H9 (cell line): Measurements from ENCODE around the gene OR10H5. TPM values are rescaled to one million over a fixed set of nuclear protein-coding genes. Genes with fewer than 3 reads are reported as not detected.

ENCODE experiments used
- DNase-seq: peaks from one replicate; pipeline ENCODE4 v3.0.0-alpha.2; 2017
- H2AFZ ChIP-seq: one replicate; pipeline ENCODE4 v1.6.1; 2013; ENCODE audit warnings: mild to moderate bottlenecking, low read length, control low read depth, moderate library complexity
- H2AK5ac ChIP-seq: 2 replicates; pipeline ENCODE4 v1.6.1; 2013; ENCODE audit warnings: low read length, control low read depth, mixed read lengths; ENCODE audit not compliant: insufficient read length
- H2BK120ac ChIP-seq: one replicate; pipeline ENCODE4 v1.6.1; 2013; ENCODE audit warnings: low read depth, mild to moderate bottlenecking, low read length, control low read depth, inconsistent platforms; ENCODE audit not compliant: poor library complexity, severe bottlenecking
- H2BK12ac ChIP-seq: 2 replicates; pipeline ENCODE4 v1.6.1; 2013; ENCODE audit warnings: low read length, control low read depth, mixed read lengths, low read depth; ENCODE audit not compliant: insufficient read length
- H2BK15ac ChIP-seq: 2 replicates; pipeline ENCODE4 v1.6.1; 2013; ENCODE audit warnings: low read depth, low read length, control low read depth
- H2BK20ac ChIP-seq: one replicate; pipeline ENCODE4 v1.6.1; 2013; ENCODE audit warnings: low read depth, mild to moderate bottlenecking, low read length, control low read depth, inconsistent platforms; ENCODE audit not compliant: poor library complexity, severe bottlenecking
- H2BK5ac ChIP-seq: 2 replicates; pipeline ENCODE4 v1.6.1; 2013; ENCODE audit warnings: low read length, control low read depth, mixed read lengths; ENCODE audit not compliant: insufficient read length
- H3K14ac ChIP-seq: 2 replicates; pipeline ENCODE4 v1.6.1; 2013; ENCODE audit warnings: low read length, control low read depth; ENCODE audit not compliant: insufficient read depth
- H3K18ac ChIP-seq: 2 replicates; pipeline ENCODE4 v1.6.1; 2013; ENCODE audit warnings: low read depth, mild to moderate bottlenecking, mixed read lengths, low read length, control low read depth; ENCODE audit not compliant: insufficient read length
- H3K23ac ChIP-seq: 2 replicates; pipeline ENCODE4 v1.6.1; 2013; ENCODE audit warnings: low read length, control low read depth, mixed read lengths, low read depth; ENCODE audit not compliant: insufficient read length
- H3K23me2 ChIP-seq: 2 replicates; pipeline ENCODE4 v1.6.1; 2013; ENCODE audit warnings: low read depth, mild to moderate bottlenecking, mixed read lengths, low read length, control low read depth; ENCODE audit not compliant: insufficient read length, poor library complexity, severe bottlenecking
- H3K27ac ChIP-seq: 2 replicates; pipeline ENCODE4 v1.5.1; 2013; ENCODE audit warnings: low read length, control low read depth, mixed read lengths, low read depth; ENCODE audit not compliant: insufficient read length
- H3K27me3 ChIP-seq: 2 replicates; pipeline ENCODE4 v1.6.1; 2013; ENCODE audit warnings: low read length, control low read depth, inconsistent platforms; ENCODE audit not compliant: insufficient read depth
- H3K4ac ChIP-seq: 2 replicates; pipeline ENCODE4 v1.6.1; 2013; ENCODE audit warnings: low read depth, mild to moderate bottlenecking, control low read depth, inconsistent platforms, low read length, moderate library complexity
- H3K4me1 ChIP-seq: 2 replicates; pipeline ENCODE4 v1.6.1; 2013; ENCODE audit warnings: low read length, control low read depth, inconsistent platforms; ENCODE audit not compliant: insufficient read depth
- H3K4me2 ChIP-seq: 2 replicates; pipeline ENCODE4 v1.6.1; 2013; ENCODE audit warnings: low read length, control low read depth, mixed read lengths; ENCODE audit not compliant: insufficient read length, insufficient read depth
- H3K56ac ChIP-seq: 2 replicates; pipeline ENCODE4 v1.6.1; 2013; ENCODE audit warnings: low read depth, mild to moderate bottlenecking, mixed read lengths, low read length, control low read depth; ENCODE audit not compliant: insufficient read length
- H3K79me1 ChIP-seq: 2 replicates; pipeline ENCODE4 v1.6.1; 2013; ENCODE audit warnings: low read depth, mild to moderate bottlenecking, moderate library complexity, low read length, control low read depth, inconsistent platforms; ENCODE audit not compliant: insufficient read depth, poor library complexity, severe bottlenecking
- H3K79me2 ChIP-seq: 2 replicates; pipeline ENCODE4 v1.6.1; 2013; ENCODE audit warnings: low read length, control low read depth, inconsistent platforms; ENCODE audit not compliant: insufficient read depth
- H3K9ac ChIP-seq: 2 replicates; pipeline ENCODE4 v1.6.1; 2013; ENCODE audit warnings: low read length, control low read depth, mixed read lengths; ENCODE audit not compliant: insufficient read length; ENCODE audit errors: extremely low read depth
- H3K9me3 ChIP-seq: one replicate; pipeline ENCODE4 v1.6.1; 2013; ENCODE audit warnings: low read depth, low read length, inconsistent platforms; ENCODE audit not compliant: control insufficient read depth
- H3T11ph ChIP-seq: one replicate; pipeline ENCODE4 v1.6.1; 2013; ENCODE audit warnings: mild to moderate bottlenecking, low read length, control low read depth, inconsistent platforms
- H4K20me1 ChIP-seq: one replicate; pipeline ENCODE4 v1.6.1; 2013; ENCODE audit not compliant: control insufficient read depth, insufficient read length, insufficient read depth
- H4K5ac ChIP-seq: 2 replicates; pipeline ENCODE4 v1.6.1; 2013; ENCODE audit warnings: low read depth, mild to moderate bottlenecking, mixed read lengths, low read length, control low read depth; ENCODE audit not compliant: insufficient read length
- H4K8ac ChIP-seq: replicated peaks from 2 replicates; pipeline ENCODE4 v1.6.1; 2013; ENCODE audit warnings: low read length, control low read depth, mixed read lengths, low read depth; ENCODE audit not compliant: insufficient read length
- H4K91ac ChIP-seq: 2 replicates; pipeline ENCODE4 v1.6.1; 2013; ENCODE audit warnings: low read depth, mild to moderate bottlenecking, moderate library complexity, mixed read lengths, low read length, control low read depth; ENCODE audit not compliant: insufficient read length
- H3K27ac Mint-ChIP-seq, 3 experiments: 2 replicates in 2 of 3; 3 replicates in 1 of 3; pipeline ENCODE4 v1.8.0; 2020 to 2021; ENCODE audit warnings: mixed read lengths in 3 of 3, mild to moderate bottlenecking in 1 of 3, moderate library complexity in 1 of 3
- H3K27me3 Mint-ChIP-seq: 2 replicates; pipeline ENCODE4 v1.8.0; 2021; ENCODE audit warnings: low read depth, mild to moderate bottlenecking, moderate library complexity, mixed read lengths
- H3K36me3 Mint-ChIP-seq, 3 experiments: 2 replicates in 2 of 3; 3 replicates in 1 of 3; pipeline ENCODE4 v1.8.0; 2020 to 2021; ENCODE audit warnings: low read depth in 3 of 3, mixed read lengths in 3 of 3; ENCODE audit not compliant: insufficient read depth in 1 of 3
- H3K4me1 Mint-ChIP-seq, 2 experiments: 2 replicates each; pipeline ENCODE4 v1.8.0; 2020; ENCODE audit warnings: mixed read lengths in 2 of 2
- H3K4me3 Mint-ChIP-seq, 2 experiments: 2 replicates in 1 of 2; 3 replicates in 1 of 2; pipeline ENCODE4 v1.8.0; 2020 to 2021; ENCODE audit warnings: mild to moderate bottlenecking in 2 of 2, mixed read lengths in 2 of 2, moderate library complexity in 1 of 2
- H3K9me3 Mint-ChIP-seq, 2 experiments: 2 replicates in 1 of 2; 3 replicates in 1 of 2; pipeline ENCODE4 v1.8.0; 2020; ENCODE audit warnings: mild to moderate bottlenecking in 2 of 2, mixed read lengths in 2 of 2, moderate library complexity in 1 of 2
- WGBS: extraction: QIAGEN DNeasy Blood & Tissue Kit; methylation state at CpG from one replicate; pipeline ENCODE4 v1.1.7; 2013; ENCODE audit warnings: missing lambda C conversion rate, low lambda C conversion rate, mixed read lengths; ENCODE audit not compliant: insufficient read length; ENCODE audit errors: extremely low coverage; 5-methylcytosine and 5-hydroxymethylcytosine counted together
- total RNA-seq: library from RNA; stranded (reverse); gene quantifications from 2 replicates; pipeline ENCODE4 v1.2.1, GENCODE V29; 2021
- TF ChIP-seq, protein P1 (sequence below): fragments of 200-600 bp; sonication (generic); conservative IDR thresholded peaks from 3 replicates; pipeline ENCODE4 v1.8.0; 2021; ENCODE audit warnings: antibody characterized with exemption, mild to moderate bottlenecking

OR10H5 gene
- total RNA-seq, 1 experiment from 2014 or later: not detected

DNA sequence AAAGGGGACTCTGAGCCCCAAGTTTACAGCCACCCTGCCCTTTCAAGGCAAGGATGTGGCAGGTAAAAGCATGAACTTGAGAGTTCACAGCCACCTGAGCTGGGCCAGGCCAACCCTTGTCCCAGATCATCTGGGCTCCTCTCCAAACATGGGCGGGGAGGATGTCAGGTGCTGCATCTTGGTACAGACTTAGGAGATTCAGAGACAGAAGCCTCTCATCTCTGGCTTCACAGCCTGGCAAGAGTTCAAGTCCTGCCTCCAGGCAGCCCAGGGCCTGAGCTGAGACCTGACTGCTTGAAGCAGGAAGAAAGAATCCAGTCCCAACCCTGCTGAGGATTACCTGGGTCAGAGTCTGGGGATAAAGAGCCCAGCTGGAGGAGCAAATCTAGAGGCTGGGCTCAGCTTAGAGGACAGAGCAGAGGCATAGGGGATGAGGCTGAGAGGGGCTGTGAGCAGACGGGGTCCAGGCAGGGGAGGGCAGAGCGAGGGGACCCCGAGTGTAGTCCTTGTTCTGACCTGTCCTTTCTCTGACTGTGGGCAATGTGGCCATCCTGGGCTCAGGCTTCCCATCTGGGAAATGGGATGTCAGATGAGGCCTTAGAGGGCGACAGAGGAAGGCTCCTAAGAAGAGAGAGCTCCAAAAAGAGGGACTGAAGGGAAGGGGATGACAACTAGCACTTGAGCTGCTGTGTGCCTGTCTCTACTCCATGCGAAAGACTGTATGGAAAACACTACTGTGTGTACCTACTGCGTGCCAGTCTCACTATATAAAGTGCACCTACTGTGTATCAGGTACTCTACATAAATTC lies 6.6 kb upstream of the OR10H5 start:
- Mint-ChIP-seq H3K27ac (no peak overlapping the region), H3K27me3 (peaks cover 7% of the 10 kb centered on the region; the same call in 1 of the 2 replicates), H3K4me1 (no peaks in the 10 kb centered on the region), H3K9me3 (peaks cover 83 to 90% of the 10 kb centered on the region in 2 experiments), H3K36me3 (peaks cover 12 to 34% (median 13%) of the 10 kb centered on the region in 3 experiments; a peak in 6 of 7 replicates), H3K4me3 (no peak overlapping the region)
- no peak overlapping the region for H3K4me2 ChIP-seq
- H2AFZ ChIP-seq: no peak overlapping the region
- no peak overlapping the region for H3K4ac ChIP-seq
- H3K79me1 ChIP-seq: no peaks in the 10 kb centered on the region
- peaks cover 3% of the 10 kb centered on the region for H4K20me1 ChIP-seq
- H3T11ph ChIP-seq: no peak overlapping the region
- no peak overlapping the region for H2BK120ac ChIP-seq
- H3K27me3 ChIP-seq: no peaks in the 10 kb centered on the region
- no peak overlapping the region for H3K9ac ChIP-seq
- H4K91ac ChIP-seq: no peak overlapping the region
- no peak overlapping the region for H2AK5ac ChIP-seq
- no peak overlapping the region for H3K23ac ChIP-seq
- H3K27ac ChIP-seq: no peak overlapping the region
- H2BK15ac ChIP-seq: no peak overlapping the region
- no peaks in the 10 kb centered on the region for H3K23me2 ChIP-seq
- no peak overlapping the region for H4K5ac ChIP-seq
- H2BK20ac ChIP-seq: no peak overlapping the region
- peaks cover 71% of the 10 kb centered on the region for H3K9me3 ChIP-seq
- H3K79me2 ChIP-seq: no peaks in the 10 kb centered on the region
- no peak overlapping the region for H3K14ac ChIP-seq
- no CpG with 5 or more reads among the region's 7 CpGs for WGBS
- DNase-seq: no peak
- no peak overlapping the region for H3K18ac ChIP-seq
- TF ChIP-seq, protein P1, sequence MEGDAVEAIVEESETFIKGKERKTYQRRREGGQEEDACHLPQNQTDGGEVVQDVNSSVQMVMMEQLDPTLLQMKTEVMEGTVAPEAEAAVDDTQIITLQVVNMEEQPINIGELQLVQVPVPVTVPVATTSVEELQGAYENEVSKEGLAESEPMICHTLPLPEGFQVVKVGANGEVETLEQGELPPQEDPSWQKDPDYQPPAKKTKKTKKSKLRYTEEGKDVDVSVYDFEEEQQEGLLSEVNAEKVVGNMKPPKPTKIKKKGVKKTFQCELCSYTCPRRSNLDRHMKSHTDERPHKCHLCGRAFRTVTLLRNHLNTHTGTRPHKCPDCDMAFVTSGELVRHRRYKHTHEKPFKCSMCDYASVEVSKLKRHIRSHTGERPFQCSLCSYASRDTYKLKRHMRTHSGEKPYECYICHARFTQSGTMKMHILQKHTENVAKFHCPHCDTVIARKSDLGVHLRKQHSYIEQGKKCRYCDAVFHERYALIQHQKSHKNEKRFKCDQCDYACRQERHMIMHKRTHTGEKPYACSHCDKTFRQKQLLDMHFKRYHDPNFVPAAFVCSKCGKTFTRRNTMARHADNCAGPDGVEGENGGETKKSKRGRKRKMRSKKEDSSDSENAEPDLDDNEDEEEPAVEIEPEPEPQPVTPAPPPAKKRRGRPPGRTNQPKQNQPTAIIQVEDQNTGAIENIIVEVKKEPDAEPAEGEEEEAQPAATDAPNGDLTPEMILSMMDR: no peak
- H3K56ac ChIP-seq: no peak overlapping the region
- H4K8ac ChIP-seq: no peak overlapping the region
- no peak overlapping the region for H2BK12ac ChIP-seq
- H2BK5ac ChIP-seq: no peak overlapping the region
- no peaks in the 10 kb centered on the region for H3K4me1 ChIP-seq
